Fibroblast of skin of right biceps (primary cell): ENCODE measurements around the gene ZNF569.
A peak's percentile ranks its signal among the peaks of the same experiment; 100 is the strongest.
"Not testable (repeated sequence)": the region's sequence is repeated elsewhere in the genome, so short reads cannot be mapped to it uniquely, and the experiment has no call there.

Experiments
- DNase-seq: peaks from one replicate; pipeline ENCODE4 v3.0.0-alpha.2; 2013

ZNF569 gene

DNA sequence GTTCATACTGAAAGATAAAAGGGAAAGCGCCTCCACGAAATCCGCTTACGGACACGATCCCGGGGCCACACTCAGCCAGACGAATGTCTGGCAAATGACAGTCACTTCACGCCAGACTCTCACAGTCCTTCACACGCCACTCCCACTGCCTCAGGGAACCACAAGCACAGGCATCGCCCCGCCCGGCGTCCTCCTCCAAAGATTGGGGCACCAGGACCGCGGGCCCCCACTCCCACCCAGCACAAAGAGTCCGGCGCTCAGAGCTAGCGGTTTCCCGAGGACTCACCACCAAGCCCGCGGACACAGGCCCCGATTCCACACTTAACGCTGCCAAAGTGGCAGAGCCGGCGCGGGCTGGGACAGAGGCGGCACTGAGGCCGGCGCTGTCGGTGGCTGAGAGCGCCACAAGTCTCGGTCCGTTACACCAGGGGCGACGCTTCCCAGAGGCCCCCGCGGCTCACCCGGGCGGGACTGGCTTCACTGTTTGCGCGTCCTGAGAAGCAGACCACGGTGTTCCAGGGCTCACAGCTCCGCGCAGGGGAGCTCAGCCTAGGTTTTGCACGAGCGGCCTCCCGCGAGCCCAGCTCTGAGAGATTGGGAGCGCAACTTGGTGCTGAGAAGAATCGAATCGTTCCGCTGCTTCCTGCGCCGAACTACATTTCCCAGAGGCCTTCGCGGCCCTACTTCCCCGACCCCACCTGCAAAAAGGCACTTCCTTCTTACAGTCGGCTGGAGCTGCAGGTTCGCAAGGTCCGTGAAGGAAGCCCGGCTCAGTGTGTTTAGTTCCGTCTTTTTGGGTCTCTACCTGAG lies at the start of gene ZNF569:
Gene ZNF569 (minus strand): TSS at position 647 of the 810 bp plus-strand sequence. CDS start 22,523 bp downstream, outside the sequence.
- peak; percentile 95 for DNase-seq

DNA sequence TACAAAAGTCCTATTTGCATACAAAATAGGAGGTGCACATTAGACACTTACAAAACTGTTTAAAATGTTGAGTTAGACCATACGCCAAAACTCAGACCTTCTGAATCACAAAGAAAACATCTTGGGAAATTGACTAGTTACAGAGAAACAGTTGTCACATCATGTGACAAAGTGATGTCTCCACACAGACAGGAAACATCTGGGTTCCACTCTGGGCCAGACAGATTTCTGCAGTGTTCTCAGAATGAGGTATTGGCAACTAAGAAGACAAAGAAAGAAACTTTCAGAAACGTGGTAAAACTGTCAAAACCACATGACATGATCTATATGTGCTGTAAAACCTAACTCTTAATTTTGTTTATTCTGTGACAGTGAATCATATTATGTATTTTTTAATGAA lies 46.2 kb upstream of the ZNF569 start:
- no peak for DNase-seq

DNA sequence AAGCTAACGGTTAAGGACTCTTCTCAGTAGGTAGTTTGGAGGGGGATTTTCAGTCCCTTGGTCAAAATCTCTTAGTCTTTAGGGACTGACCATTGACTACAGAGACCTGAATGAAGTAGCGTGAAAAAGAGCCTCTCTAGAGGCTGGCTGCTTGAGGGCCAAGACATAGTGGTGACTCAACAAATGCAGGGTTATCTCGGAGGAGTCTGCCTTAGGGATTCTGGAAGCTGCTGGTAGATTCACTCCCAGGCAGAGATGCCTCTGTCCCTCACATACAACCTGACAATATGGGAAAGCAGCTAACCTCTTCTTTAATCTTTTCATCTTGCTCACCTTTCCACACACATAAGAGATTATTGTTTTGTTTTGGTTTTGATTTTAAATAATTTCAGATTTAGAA lies 44.6 kb upstream of the ZNF569 start:
- DNase-seq = no peak

DNA sequence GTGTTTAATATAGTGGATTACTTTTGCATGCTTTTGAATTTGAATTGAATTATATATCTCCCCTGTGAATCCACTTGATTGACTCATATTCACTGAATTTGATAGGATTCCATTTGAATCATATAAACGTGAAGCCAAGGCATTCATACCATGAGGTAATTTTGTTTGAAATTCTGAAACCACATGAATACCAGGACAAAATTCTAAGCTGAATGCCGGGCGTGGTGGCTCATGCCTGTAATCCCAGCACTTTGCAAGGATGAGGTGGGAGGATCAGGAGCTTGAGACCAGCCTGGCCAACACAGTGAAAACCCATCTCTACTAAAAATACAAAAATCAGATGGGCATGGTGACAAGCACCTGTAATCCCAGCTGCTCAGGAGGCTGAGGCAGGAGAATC lies 43.9 kb upstream of the ZNF569 start:
- no peak for DNase-seq

DNA sequence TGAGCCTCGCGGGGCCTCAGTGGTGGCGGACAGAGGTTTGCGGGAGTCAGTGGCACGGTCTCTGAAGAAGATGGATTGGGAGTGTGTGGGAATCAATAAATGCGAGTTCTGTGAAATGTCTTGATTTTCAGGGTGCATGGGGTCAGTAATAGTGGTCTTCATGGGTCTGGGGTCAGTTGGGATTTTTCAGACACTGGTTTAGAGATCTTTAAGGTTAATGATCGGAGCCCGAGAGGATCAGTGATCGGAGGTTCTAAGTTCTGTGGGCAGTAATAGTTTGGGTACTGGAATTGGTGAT lies 39.9 kb upstream of the ZNF569 start:
- no peak for DNase-seq

DNA sequence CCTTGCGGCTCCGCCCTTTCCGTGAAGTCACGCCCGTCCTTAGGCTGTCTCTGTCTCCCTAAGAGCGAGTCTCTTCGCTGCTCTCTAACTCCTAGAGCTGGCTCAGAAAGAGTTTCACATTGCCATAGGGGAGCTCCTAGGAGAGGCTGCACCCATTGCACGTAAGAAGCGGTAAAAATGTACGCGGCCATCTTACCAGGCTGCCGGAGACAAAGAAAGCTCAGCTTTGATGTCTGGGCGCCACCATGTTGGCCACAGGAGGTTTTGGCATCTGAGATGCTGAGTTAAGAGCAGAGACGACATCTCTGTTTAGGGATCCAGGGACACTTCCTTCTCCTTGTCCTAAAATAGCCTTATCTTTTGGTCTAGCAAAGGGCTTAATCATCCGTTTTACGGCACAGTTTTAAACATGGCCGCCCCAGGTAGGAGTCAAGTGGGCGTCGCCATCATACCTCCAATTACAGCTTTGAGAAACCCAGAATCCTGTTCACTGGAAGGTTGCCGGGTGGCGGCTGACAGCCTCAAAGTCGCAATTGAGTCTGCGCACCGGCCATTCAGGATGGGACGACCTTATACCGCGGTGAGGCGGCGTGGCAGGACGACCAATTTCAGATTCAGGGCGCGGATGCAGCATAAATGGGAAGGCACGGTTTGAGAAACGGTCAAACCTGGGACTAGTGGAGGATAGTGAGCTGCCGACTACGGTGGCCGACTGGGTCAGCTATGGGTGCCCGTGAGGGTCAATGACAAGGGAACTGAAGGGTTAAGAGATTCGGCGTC lies 39.3 kb upstream of the ZNF569 start, which contains the start of gene ZNF793:
Gene ZNF793 (plus strand): TSS at position 553 of the 780 bp plus-strand sequence. CDS start 16,501 bp downstream, outside the sequence.
- peak; percentile 77 for DNase-seq

DNA sequence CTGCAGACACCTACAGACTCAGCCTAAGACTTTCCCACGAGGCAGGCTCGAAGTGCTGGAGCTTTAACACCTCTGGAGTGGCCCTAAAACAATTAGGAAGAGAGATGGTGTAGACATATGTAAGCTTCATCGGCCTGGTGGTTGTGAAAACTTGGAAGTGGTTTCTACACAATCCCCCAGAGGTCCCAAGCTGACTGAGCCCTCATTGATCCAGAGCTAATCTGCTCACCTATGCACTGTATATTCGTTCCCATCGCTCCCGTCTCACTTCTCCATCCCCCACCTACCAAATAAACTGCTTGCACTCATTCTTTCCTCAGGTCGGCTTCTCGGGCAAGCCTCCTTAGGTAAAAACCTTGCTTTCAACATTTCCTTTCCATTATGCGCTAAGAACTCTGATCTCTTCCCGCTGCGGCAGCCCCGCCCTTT lies 38.7 kb upstream of the ZNF569 start:
- DNase-seq = no peak

DNA sequence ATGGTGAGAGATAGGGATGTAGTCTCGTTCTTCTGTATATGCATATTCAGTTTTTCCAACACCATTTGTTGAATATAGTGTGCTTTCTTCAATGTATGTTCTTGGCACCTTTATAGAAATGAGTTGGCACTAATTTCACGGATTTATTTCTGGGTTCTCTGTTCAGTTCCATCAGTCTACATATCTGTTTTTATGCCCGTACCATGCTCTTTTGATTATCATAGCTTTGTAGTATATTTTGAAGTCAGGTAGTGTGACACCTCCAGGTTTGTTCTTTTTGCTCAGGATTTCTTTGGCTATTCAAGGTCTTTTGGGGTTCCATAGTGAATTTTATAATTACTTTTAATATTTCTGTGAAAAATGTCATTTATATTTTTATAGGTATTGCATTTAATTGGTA lies 25.0 kb upstream of the ZNF569 start:
- no peak for DNase-seq

DNA sequence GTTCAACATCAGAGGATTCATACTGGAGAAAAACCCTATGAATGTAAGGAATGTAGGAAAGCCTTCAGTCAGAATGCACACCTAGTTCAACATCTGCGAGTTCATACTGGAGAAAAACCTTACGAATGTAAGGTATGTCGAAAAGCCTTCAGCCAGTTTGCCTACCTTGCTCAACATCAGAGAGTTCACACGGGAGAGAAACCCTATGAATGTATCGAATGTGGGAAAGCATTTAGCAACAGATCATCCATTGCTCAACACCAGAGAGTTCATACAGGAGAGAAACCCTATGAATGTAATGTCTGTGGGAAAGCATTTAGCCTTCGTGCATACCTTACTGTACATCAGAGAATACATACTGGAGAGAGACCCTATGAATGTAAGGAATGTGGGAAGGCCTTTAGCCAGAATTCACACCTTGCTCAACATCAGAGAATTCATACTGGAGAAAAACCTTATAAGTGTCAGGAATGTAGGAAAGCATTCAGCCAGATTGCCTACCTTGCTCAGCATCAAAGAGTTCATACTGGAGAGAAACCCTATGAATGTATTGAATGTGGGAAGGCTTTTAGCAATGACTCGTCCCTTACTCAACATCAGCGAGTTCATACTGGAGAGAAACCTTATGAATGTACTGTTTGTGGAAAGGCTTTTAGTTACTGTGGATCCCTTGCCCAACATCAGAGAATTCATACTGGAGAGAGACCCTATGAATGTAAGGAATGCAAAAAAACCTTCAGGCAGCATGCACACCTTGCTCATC lies 17.3 kb upstream of the ZNF569 start:
- no peak for DNase-seq

DNA sequence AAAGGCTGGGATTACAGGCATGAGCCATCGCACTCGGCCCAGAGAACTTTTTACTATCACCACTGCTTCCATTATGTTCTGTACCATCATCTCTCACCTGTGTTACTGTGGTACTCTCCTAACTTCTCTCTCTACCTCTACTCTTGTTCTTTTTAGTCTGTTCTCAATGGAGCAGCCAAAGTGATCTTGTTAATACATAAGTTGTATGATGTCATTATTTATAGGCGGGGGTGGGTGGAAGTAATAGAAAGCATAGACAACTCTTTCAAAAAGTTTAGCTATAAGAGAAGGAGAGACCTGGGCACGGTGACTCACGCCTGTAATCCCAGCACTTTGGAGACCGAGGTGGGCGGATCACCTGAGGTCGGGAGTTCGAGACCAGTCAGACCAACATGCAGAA lies 4.9 kb upstream of the ZNF569 start:
- DNase-seq = no peak

DNA sequence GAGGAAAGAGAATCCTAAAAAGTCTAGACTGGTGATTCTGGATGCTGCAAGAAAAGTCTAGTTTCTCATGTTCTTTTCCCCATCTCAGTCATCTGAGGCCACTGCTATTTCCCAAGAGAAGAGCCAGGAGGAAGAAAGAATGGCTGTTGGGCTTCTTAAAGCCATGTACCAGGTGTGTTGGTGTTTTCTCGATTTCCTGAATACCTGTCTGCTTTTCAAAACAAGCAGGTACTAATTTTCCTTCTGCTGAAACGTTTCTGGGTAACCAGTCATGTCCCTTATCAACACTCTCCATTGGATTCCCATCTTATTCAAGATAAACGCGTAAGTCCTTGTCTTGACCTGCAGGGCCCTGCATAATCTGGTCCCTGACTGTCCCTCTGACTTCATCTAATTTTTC lies 3.0 kb upstream of the ZNF569 start:
- DNase-seq = no peak

DNA sequence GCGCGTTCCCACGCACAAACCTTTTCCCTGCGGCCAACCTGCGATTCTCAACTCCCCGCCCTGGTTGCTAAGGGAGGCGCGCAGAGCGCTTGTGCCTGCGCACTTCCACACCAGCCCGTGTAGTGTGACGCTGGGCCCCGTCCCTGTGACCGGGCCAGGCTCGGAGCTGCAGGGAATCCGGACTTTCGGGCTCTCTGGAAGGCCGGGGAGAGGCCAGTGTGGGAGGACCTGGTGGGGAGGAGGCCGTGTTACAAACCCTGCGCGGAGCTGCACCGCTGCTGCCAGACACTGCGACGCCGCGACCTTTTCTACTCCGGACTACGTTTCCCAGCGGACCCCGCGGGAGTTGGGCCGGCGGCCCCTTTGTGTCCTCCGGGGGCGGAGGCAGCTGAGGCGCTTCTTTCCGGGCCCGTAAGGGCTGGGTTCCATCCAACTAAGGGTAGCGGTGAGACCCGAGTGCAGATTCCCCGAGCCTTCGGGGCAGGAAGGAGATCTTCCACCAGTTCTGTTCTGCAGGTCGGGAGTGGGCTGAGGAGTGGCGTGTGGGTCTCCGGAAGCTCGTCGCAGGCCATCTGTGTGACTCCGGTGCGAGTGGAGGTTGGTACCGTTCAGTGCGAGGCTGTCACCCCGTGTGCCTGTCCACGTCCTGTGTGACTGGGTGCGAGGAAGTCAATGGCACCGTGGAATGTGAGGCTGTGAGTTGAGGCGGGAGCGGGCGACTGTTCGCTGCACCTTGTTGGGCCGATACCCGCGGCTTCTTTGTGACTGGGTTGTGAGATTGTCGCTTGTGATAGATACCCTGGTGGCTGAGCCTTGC lies 1.9 kb upstream of the ZNF569 start, which contains the start of gene ZNF570:
Gene ZNF570 (plus strand): TSS at position 396 of the 817 bp plus-strand sequence. CDS start 999 bp downstream, outside the sequence.
- DNase-seq = peak; percentile 91

DNA sequence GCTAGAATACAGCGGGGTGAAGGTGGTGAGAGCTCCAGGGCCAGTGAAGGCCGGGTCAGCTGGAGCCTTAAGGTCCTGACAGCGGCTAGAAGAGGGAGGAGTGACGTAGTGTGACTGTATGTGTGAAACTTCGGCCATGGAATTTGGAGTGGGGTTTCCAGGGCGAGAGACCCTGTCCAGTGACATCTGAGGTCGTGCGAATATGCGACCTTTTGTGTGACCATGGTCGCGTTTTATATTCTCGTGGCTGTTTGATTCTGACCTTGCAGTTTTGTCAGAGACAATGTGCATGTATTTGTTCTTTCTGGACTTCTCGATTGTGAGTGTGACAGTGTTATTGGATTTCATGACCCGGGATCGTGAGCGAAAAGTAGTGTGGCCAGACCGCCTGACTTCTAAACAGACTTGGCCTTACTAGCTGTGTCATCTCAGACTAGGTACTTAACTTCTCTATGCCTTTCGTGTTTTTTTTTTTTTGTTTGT lies 405 bp upstream of the ZNF569 start:
- DNase-seq = no peak

DNA sequence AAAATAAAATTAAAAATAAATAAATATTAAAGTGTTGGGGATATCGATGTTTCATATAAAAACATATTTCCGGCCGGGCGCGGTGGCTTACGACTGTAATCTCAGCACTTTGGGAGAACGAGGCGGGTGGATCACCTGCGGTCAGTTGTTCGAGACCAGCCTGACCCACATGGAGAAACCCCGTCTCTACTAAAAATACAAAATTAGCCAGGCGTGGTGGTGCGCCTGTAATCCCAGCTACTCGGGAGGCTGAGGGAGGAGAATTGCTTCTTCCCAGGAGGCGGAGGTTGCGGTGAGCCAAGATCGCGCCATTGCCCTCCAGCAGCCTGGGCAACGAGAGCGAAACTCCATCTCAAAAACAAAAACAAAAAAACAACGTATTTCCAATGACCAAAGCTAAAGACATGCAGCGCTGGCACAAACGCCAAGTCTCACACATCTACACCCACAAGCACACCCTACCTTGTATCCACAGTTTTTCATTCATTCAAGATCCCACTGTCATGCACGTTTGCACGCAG lies 907 bp downstream of the ZNF569 start:
- no peak for DNase-seq

DNA sequence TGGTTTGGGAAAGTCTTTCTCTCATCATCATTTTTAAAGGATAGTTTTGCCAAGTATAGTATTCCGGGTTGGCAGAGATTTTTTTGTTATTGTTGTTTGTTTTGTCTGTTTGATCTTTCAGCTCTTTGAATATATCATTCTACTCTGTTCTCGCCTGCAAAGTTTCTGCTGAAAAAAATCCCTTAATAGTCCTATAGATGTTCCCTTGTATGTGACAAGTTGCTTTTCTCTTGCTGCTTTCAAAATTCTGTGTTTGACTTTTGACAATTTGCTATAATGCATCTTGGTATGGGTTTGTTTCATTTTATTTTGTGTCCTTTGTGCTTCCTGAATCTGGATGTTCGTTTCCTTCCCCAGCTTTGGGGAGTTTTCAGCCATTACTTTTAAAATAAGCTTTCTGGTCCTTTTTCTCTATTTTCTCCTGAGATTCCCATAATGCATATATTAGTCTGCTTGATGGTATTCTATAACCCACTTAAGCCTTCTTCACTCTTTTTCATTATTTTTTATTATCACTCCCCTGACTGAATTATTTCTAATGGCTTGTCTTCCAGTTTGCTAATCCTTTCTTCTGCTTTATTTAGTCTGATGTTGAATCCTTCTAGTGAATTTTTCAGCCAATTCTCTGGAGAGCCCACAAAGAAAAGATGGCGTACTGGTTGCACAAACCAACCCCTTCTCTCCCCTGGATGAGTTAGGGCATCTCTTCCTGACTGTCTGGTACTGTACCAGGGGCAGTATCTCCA lies 14.6 kb downstream of the ZNF569 start:
- DNase-seq = no peak

DNA sequence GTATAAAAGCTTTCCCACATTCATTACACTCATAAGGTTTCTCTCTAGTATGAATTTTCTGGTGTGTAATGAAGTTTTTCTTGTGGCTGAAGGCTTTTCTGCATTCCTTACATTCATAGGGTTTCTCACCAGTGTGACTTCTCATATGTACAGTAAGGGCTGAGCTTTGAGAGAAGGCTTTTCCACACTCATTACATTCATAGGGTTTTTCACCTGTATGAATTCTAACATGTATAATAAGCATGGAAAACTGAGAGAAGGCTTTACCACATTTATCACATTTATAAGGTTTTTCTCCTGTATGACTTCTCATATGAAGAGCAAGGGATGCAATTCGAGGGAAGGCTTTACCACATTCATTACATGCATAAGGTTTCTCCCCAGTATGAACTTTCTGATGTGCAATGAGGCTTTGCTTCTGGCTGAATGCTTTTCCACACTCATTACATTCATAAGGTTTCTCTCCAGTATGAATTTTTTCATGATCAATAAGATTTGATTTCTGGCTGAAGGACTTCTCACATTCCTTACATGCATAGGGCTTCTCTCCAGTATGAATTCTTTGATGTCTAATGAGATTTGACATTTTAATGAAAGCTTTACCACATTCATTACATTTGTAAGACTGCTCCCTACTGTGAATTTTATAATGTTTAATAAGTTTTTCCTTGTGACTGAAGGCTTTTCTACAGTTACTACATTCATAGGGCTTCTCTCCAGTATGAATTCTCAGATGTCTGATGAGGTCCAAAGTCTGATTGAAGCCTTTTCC lies 53.7 kb downstream of the ZNF569 start:
- DNase-seq = no peak

DNA sequence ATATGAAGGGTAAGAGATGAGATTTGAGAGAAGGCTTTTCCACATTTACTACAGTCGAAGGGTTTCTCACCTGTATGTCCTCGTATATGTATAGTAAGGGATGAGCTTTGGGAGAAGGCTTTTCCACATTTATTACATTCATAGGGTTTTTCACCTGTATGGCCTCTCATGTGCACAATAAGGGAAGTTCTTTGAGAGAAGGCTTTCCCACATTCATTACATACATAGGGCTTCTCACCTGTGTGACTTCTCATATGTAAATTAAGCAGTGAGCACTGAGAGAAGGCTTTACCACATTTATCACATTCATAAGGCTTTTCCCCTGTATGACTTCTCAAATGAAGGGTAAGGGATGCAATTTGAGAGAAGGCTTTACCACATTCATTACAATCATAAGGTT lies 54.5 kb downstream of the ZNF569 start:
- DNase-seq = no peak

DNA sequence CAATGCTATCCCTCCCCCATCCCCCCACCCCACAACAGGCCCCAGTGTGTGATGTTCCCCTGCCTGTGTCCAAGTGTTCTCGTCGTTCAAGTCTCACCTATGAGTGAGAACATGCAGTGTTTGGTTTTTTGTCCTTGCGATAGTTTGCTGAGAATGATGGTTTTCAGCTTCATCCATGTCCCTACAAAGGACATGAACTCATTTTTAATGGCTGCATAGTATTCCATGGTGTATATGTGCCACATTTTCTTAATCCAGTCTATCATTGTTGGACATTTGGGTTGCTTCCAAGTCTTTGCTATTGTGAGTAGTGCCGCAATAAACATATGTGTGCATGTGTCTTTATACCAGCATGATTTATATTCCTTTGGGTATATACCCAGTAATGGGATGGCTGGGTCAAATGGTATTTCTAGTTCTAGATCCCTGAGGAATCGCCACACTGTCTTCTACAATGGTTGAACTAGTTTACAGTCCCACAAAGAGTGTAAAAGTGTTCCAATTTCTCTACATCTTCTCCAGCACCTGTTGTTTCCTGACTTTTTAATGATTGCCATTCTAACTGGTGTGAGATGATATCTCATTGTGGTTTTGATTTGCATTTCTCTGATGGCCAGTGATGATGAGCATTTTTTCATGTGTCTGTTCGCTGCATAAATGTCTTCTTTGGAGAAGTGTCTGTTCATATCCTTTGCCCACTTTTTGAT lies 61.0 kb downstream of the ZNF569 start:
- DNase-seq = not testable (repeated sequence)

DNA sequence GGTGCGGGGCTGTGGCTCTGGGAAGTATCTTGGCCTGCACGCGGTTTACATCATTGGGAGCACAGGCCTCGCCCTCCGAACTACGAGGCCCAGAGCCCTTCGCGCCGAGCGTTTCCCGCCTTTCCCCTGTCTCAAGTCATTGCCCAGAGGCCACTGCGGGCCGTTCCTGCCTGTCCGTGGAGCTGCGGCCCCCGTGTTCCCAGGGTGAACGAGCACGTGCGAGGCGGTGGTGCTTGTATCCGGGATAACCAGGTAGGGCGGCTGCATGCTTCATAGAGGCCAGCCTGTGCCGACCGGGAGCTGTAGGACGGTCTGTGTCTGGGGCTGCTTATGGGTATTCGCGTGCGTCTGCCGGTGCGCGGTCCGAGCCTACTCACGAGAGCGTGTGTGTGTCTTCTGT lies 63.8 kb downstream of the ZNF569 start:
- no peak for DNase-seq

DNA sequence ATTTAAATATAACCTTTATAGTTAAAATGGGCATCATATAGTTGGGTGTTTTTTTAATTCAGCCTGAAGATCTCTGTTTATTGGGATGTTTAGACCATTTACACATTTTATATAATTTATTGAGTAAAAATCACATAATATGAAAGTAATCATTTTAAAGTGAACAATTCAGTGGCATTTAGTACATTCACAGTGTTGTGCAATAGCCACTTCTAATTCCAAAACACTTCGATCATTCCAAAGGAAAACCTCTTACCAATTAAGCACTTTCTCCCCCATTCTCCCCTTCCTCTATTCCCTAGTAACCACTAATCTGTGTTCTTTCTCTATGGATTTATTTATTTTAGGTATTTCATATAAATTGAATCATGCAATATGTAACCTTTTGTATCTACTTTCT lies 66.2 kb downstream of the ZNF569 start:
- DNase-seq = no peak
